Measurements from ENCODE around the gene RIMS4.

Gene RIMS4

GRCh38 chr20:44835116-44835515 is 24.8 kb upstream of the RIMS4 start:
- H3K79me1 ChIP-seq (ENCODE audit: low read length), result no peaks in the 10 kb centered on the region
- WGBS (ENCODE audit: extremely low coverage, insufficient coverage, low lambda C conversion rate), result no CpG with 5 or more reads among the region's 1 CpG

GRCh38 chr20:44834693-44835092 is 24.3 kb upstream of the RIMS4 start:
- no peak overlapping the region for H2BK15ac ChIP-seq (replicated peaks; ENCODE audit: low read depth)
- H3K56ac ChIP-seq (ENCODE audit: low read length), result no peak overlapping the region
- H4K8ac ChIP-seq (ENCODE audit: low read depth, low read length), result no peak overlapping the region
- H3K23ac ChIP-seq (ENCODE audit: low read length), result no peak overlapping the region
- no peaks in the 10 kb centered on the region for H3K79me1 ChIP-seq (ENCODE audit: low read length)
- peaks cover 1% of the 10 kb centered on the region for H3K4me1 ChIP-seq (ENCODE audit: control insufficient read depth, low read depth, low read length)
- H3K4ac ChIP-seq (ENCODE audit: low read depth, low read length), result no peak overlapping the region
- H3K9ac ChIP-seq (ENCODE audit: low read length), result no peak overlapping the region
- H3K36me3 ChIP-seq (ENCODE audit: control insufficient read depth, insufficient read depth, low read length), result no peaks in the 10 kb centered on the region
- H4K5ac ChIP-seq (ENCODE audit: low read length), result no peak overlapping the region
- H2AK5ac ChIP-seq (ENCODE audit: low read length), result no peak overlapping the region
- no peak overlapping the region for H3K4me2 ChIP-seq (ENCODE audit: low read length)
- no peaks in the 10 kb centered on the region for H3K79me2 ChIP-seq (ENCODE audit: control insufficient read depth, insufficient read depth, low read length)
- no peak overlapping the region for H3K4me3 ChIP-seq (ENCODE audit: low read length)
- no peak for DNase-seq
- no peak overlapping the region for H2BK120ac ChIP-seq (ENCODE audit: low read depth, low read length)
- no peaks in the 10 kb centered on the region for H3K27me3 ChIP-seq (ENCODE audit: insufficient read depth, low read length, poor library complexity)
- no CpG with 5 or more reads among the region's 2 CpGs for WGBS (ENCODE audit: extremely low coverage, insufficient coverage, low lambda C conversion rate)
- no peak overlapping the region for H3K18ac ChIP-seq (ENCODE audit: low read length)
- H2BK5ac ChIP-seq (ENCODE audit: low read length), result no peak overlapping the region
- no peak overlapping the region for H3K27ac ChIP-seq (ENCODE audit: low read depth, low read length)

More at GRCh38 chr20:44835116-44835515, 24.8 kb upstream of the RIMS4 start:
- no peak overlapping the region for H3K27ac ChIP-seq (ENCODE audit: low read depth, low read length)
- no peaks in the 10 kb centered on the region for H3K36me3 ChIP-seq (ENCODE audit: control insufficient read depth, insufficient read depth, low read length)
- H4K5ac ChIP-seq (ENCODE audit: low read length), result no peak overlapping the region
- no peak overlapping the region for H3K4ac ChIP-seq (ENCODE audit: low read depth, low read length)
- H3K23ac ChIP-seq (ENCODE audit: low read length), result no peak overlapping the region
- H2BK120ac ChIP-seq (ENCODE audit: low read depth, low read length), result no peak overlapping the region
- H3K4me1 ChIP-seq (ENCODE audit: control insufficient read depth, low read depth, low read length), result peaks cover 1% of the 10 kb centered on the region
- no peak overlapping the region for H2AK5ac ChIP-seq (ENCODE audit: low read length)
- no peak overlapping the region for H3K4me3 ChIP-seq (ENCODE audit: low read length)
- H3K18ac ChIP-seq (ENCODE audit: low read length), result no peak overlapping the region
- H4K8ac ChIP-seq (ENCODE audit: low read depth, low read length), result no peak overlapping the region
- no peak for DNase-seq
- no peaks in the 10 kb centered on the region for H3K27me3 ChIP-seq (ENCODE audit: insufficient read depth, low read length, poor library complexity)
- no peak overlapping the region for H2BK5ac ChIP-seq (ENCODE audit: low read length)
- H3K4me2 ChIP-seq (ENCODE audit: low read length), result no peak overlapping the region
- no peaks in the 10 kb centered on the region for H3K79me2 ChIP-seq (ENCODE audit: control insufficient read depth, insufficient read depth, low read length)
- no peak overlapping the region for H2BK15ac ChIP-seq (replicated peaks; ENCODE audit: low read depth)
- no peak overlapping the region for H3K56ac ChIP-seq (ENCODE audit: low read length)
- no peak overlapping the region for H3K9ac ChIP-seq (ENCODE audit: low read length)

GRCh38 chr20:44833437-44833836 is 23.1 kb upstream of the RIMS4 start:
- H3K4me3 ChIP-seq (ENCODE audit: low read length), result no peak overlapping the region
- H4K8ac ChIP-seq (ENCODE audit: low read depth, low read length), result no peak overlapping the region
- H3K56ac ChIP-seq (ENCODE audit: low read length), result no peak overlapping the region
- H2BK15ac ChIP-seq (replicated peaks; ENCODE audit: low read depth), result no peak overlapping the region
- no peaks in the 10 kb centered on the region for H3K27me3 ChIP-seq (ENCODE audit: insufficient read depth, low read length, poor library complexity)
- no peaks in the 10 kb centered on the region for H3K79me1 ChIP-seq (ENCODE audit: low read length)
- no peaks in the 10 kb centered on the region for H3K79me2 ChIP-seq (ENCODE audit: control insufficient read depth, insufficient read depth, low read length)
- no peak overlapping the region for H2BK120ac ChIP-seq (ENCODE audit: low read depth, low read length)
- no peak for DNase-seq
- no peak overlapping the region for H3K27ac ChIP-seq (ENCODE audit: low read depth, low read length)
- no peak overlapping the region for H3K23ac ChIP-seq (ENCODE audit: low read length)
- H2AK5ac ChIP-seq (ENCODE audit: low read length), result no peak overlapping the region
- H3K36me3 ChIP-seq (ENCODE audit: control insufficient read depth, insufficient read depth, low read length), result no peaks in the 10 kb centered on the region
- no peak overlapping the region for H4K5ac ChIP-seq (ENCODE audit: low read length)
- H3K4ac ChIP-seq (ENCODE audit: low read depth, low read length), result no peak overlapping the region
- no peak overlapping the region for H2BK5ac ChIP-seq (ENCODE audit: low read length)
- no peak overlapping the region for H3K4me2 ChIP-seq (ENCODE audit: low read length)
- no peak overlapping the region for H3K9ac ChIP-seq (ENCODE audit: low read length)
- H3K4me1 ChIP-seq (ENCODE audit: control insufficient read depth, low read depth, low read length), result peaks cover 1% of the 10 kb centered on the region
- H3K18ac ChIP-seq (ENCODE audit: low read length), result no peak overlapping the region
- no CpG with 5 or more reads among the region's 1 CpG for WGBS (ENCODE audit: extremely low coverage, insufficient coverage, low lambda C conversion rate)

GRCh38 chr20:44832724-44833123 is 22.4 kb upstream of the RIMS4 start:
- peak; percentile 50 for DNase-seq
- Histone ChIP-seq H2BK15ac (replicated peaks; ENCODE audit: low read depth) (no peak overlapping the region), H3K27me3 (ENCODE audit: insufficient read depth, low read length, poor library complexity) (no peaks in the 10 kb centered on the region), H3K4me2 (ENCODE audit: low read length) (no peak overlapping the region), H3K23ac (ENCODE audit: low read length) (no peak overlapping the region), H3K79me1 (ENCODE audit: low read length) (no peaks in the 10 kb centered on the region), H3K56ac (ENCODE audit: low read length) (no peak overlapping the region), H2AK5ac (ENCODE audit: low read length) (no peak overlapping the region), H3K27ac (ENCODE audit: low read depth, low read length) (no peak overlapping the region), H2BK5ac (ENCODE audit: low read length) (no peak overlapping the region), H3K79me2 (ENCODE audit: control insufficient read depth, insufficient read depth, low read length) (no peaks in the 10 kb centered on the region), H4K5ac (ENCODE audit: low read length) (no peak overlapping the region), H4K8ac (ENCODE audit: low read depth, low read length) (no peak overlapping the region), H2BK120ac (ENCODE audit: low read depth, low read length) (no peak overlapping the region), H3K4me1 (ENCODE audit: control insufficient read depth, low read depth, low read length) (peaks cover 1% of the 10 kb centered on the region), H3K4ac (ENCODE audit: low read depth, low read length) (no peak overlapping the region), H3K4me3 (ENCODE audit: low read length) (no peak overlapping the region), H3K18ac (ENCODE audit: low read length) (no peak overlapping the region), H3K9ac (ENCODE audit: low read length) (no peak overlapping the region), H3K36me3 (ENCODE audit: control insufficient read depth, insufficient read depth, low read length) (no peaks in the 10 kb centered on the region)
- WGBS (ENCODE audit: extremely low coverage, insufficient coverage, low lambda C conversion rate), result no CpG with 5 or more reads among the region's 3 CpGs

- Histone ChIP-seq H3K27ac (ENCODE audit: low read depth, low read length) (no peak overlapping the region), H2BK120ac (ENCODE audit: low read depth, low read length) (no peak overlapping the region), H3K4me2 (ENCODE audit: low read length) (no peak overlapping the region), H3K79me1 (ENCODE audit: low read length) (no peaks in the 10 kb centered on the region), H4K5ac (ENCODE audit: low read length) (no peak overlapping the region), H2BK15ac (replicated peaks; ENCODE audit: low read depth) (no peak overlapping the region), H3K36me3 (ENCODE audit: control insufficient read depth, insufficient read depth, low read length) (no peaks in the 10 kb centered on the region), H3K79me2 (ENCODE audit: control insufficient read depth, insufficient read depth, low read length) (no peaks in the 10 kb centered on the region), H4K8ac (ENCODE audit: low read depth, low read length) (no peak overlapping the region), H3K56ac (ENCODE audit: low read length) (no peak overlapping the region), H3K23ac (ENCODE audit: low read length) (no peak overlapping the region), H3K18ac (ENCODE audit: low read length) (no peak overlapping the region), H3K4ac (ENCODE audit: low read depth, low read length) (no peak overlapping the region), H3K9ac (ENCODE audit: low read length) (no peak overlapping the region), H2AK5ac (ENCODE audit: low read length) (no peak overlapping the region), H3K4me3 (ENCODE audit: low read length) (no peak overlapping the region), H2BK5ac (ENCODE audit: low read length) (no peak overlapping the region), H3K27me3 (ENCODE audit: insufficient read depth, low read length, poor library complexity) (no peaks in the 10 kb centered on the region), H3K4me1 (ENCODE audit: control insufficient read depth, low read depth, low read length) (peaks cover 1% of the 10 kb centered on the region)
- no peak for DNase-seq
- WGBS (ENCODE audit: extremely low coverage, insufficient coverage, low lambda C conversion rate), result no CpG with 5 or more reads among the region's 1 CpG
Measured at GRCh38 chr20:44830995-44831394, 20.6 kb upstream of the RIMS4 start.

- H3K4me2 ChIP-seq (ENCODE audit: low read length), result no peak overlapping the region
- no peak overlapping the region for H4K8ac ChIP-seq (ENCODE audit: low read depth, low read length)
- no peak overlapping the region for H3K23ac ChIP-seq (ENCODE audit: low read length)
Measured at GRCh38 chr20:44830523-44830922, 20.2 kb upstream of the RIMS4 start.

More at GRCh38 chr20:44830523-44830922, 20.2 kb upstream of the RIMS4 start:
- H3K27me3 ChIP-seq (ENCODE audit: insufficient read depth, low read length, poor library complexity), result no peaks in the 10 kb centered on the region
- no peak overlapping the region for H3K9ac ChIP-seq (ENCODE audit: low read length)
- no peak overlapping the region for H3K4ac ChIP-seq (ENCODE audit: low read depth, low read length)
- no peak overlapping the region for H2BK5ac ChIP-seq (ENCODE audit: low read length)
- H3K4me3 ChIP-seq (ENCODE audit: low read length), result no peak overlapping the region
- H3K18ac ChIP-seq (ENCODE audit: low read length), result no peak overlapping the region
- H4K5ac ChIP-seq (ENCODE audit: low read length), result no peak overlapping the region
- no peak overlapping the region for H3K27ac ChIP-seq (ENCODE audit: low read depth, low read length)
- no peak overlapping the region for H3K56ac ChIP-seq (ENCODE audit: low read length)
- H3K4me1 ChIP-seq (ENCODE audit: control insufficient read depth, low read depth, low read length), result no peaks in the 10 kb centered on the region
- H3K79me2 ChIP-seq (ENCODE audit: control insufficient read depth, insufficient read depth, low read length), result no peaks in the 10 kb centered on the region
- no peak overlapping the region for H2AK5ac ChIP-seq (ENCODE audit: low read length)
- no peak for DNase-seq
- no peaks in the 10 kb centered on the region for H3K79me1 ChIP-seq (ENCODE audit: low read length)
- no peak overlapping the region for H2BK120ac ChIP-seq (ENCODE audit: low read depth, low read length)
- no peaks in the 10 kb centered on the region for H3K36me3 ChIP-seq (ENCODE audit: control insufficient read depth, insufficient read depth, low read length)
- no peak overlapping the region for H2BK15ac ChIP-seq (replicated peaks; ENCODE audit: low read depth)
